Coronary artery (tissue), 2 donors: Measurements from ENCODE around the gene MUS81.
A peak's percentile ranks its signal among the peaks of the same experiment; 100 is the strongest.

ENCODE experiments used
- DNase-seq: peaks from one replicate; pipeline ENCODE4 v3.0.0-alpha.2; 2017; ENCODE audit warnings: low spot score
- H3K27ac ChIP-seq, 2 donors: fragments of 200-600 bp; sonication (generic); one replicate each; pipeline ENCODE4 v1.5.1; 2016 to 2019
- H3K4me3 ChIP-seq: fragments of 200-600 bp; sonication (generic); 2 replicates; pipeline ENCODE4 v1.5.1; 2016; ENCODE audit warnings: mild to moderate bottlenecking, moderate library complexity
- CTCF ChIP-seq: fragments of 200-600 bp; sonication (generic); IDR thresholded peaks from one replicate; pipeline ENCODE4 v1.5.1; 2019; ENCODE audit warnings: antibody characterized with exemption

Gene MUS81

GRCh38 chr11:65862191-65862735 lies 2.0 kb downstream of the MUS81 start:
- no peak for TF ChIP-seq CTCF
- H3K4me3 ChIP-seq, result peak overlapping the region; percentile 98
- DNase-seq, result peak; percentile 74
- peak overlapping the region in 1 of 2 donors; percentile 100 for H3K27ac ChIP-seq

GRCh38 chr11:65862941-65863888 lies 3.0 kb downstream of the MUS81 start:
- H3K4me3 ChIP-seq, result no peak overlapping the region
- peak overlapping the region in 1 of 2 donors; percentile 100 for H3K27ac ChIP-seq
- no peak for TF ChIP-seq CTCF
- peak; percentile 73 for DNase-seq

GRCh38 chr11:65863889-65864705 lies 3.9 kb downstream of the MUS81 start:
- Histone ChIP-seq H3K4me3 (no peak overlapping the region), H3K27ac (peak overlapping the region in 1 of 2 donors; percentile 100)
- peak; percentile 68 for DNase-seq
- TF ChIP-seq CTCF, result no peak

GRCh38 chr11:65864706-65865471 lies 4.7 kb downstream of the MUS81 start:
- no peak overlapping the region for H3K4me3 ChIP-seq
- no peak for DNase-seq
- no peak overlapping the region for H3K27ac ChIP-seq
- no peak for TF ChIP-seq CTCF

- Histone ChIP-seq H3K27ac (no peak overlapping the region), H3K4me3 (no peak overlapping the region)
- DNase-seq, result no peak
- TF ChIP-seq CTCF, result no peak
These were observed 5.4 kb downstream of the MUS81 start for GRCh38 chr11:65865550-65866172.
